Stomach (tissue), 9 donors: Measurements from ENCODE around the gene DPYD. TPM values are rescaled to one million over a fixed set of nuclear protein-coding genes. Genes with fewer than 3 reads are reported as not detected.

Source experiments
- DNase-seq, 2 donors: peaks; one replicate each; pipeline versions ENCODE4 v3.0.0 to v3.0.0-alpha.2; 2013 to 2019
- H3K27ac ChIP-seq, 5 donors: fragments of 200-600 bp in 4 of 5; sonication (generic) in 4 of 5; one replicate each; pipeline ENCODE4 v1.5.1; 2013 to 2019; ENCODE audit warnings: mild to moderate bottlenecking in 1 of 5, moderate library complexity in 1 of 5
- H3K27me3 ChIP-seq, 3 donors: fragments of 200-600 bp; sonication (generic); one replicate each; pipeline ENCODE4 v1.5.1; 2017 to 2019; ENCODE audit warnings: mixed run types in 1 of 3
- H3K36me3 ChIP-seq, 4 donors: fragments of 200-600 bp; sonication (generic); 1 replicate in 3 of 4; 2 replicates in 1 of 4; pipeline ENCODE4 v1.5.1; 2016 to 2019
- H3K4me1 ChIP-seq, 4 donors: fragments of 200-600 bp; sonication (generic); one replicate each; pipeline ENCODE4 v1.5.1; 2016 to 2019
- H3K4me3 ChIP-seq, 4 donors: fragments of 200-600 bp; sonication (generic) in 3 of 4; one replicate each; pipeline ENCODE4 v1.5.1; 2016 to 2019; ENCODE audit warnings: mild to moderate bottlenecking in 1 of 4
- H3K9me3 ChIP-seq, 4 donors: fragments of 200-600 bp; sonication (generic); one replicate each; pipeline ENCODE4 v1.5.1; 2016 to 2019
- CTCF ChIP-seq, 7 experiments: fragments of 450-650 bp in 4 of 7; fragments of 200-600 bp in 3 of 7; sonication (generic) in 3 of 7; IDR thresholded peaks; one replicate each; pipeline ENCODE4 v1.5.1; 2016 to 2019; ENCODE audit warnings: antibody characterized with exemption in 7 of 7, control low read depth in 2 of 7, mild to moderate bottlenecking in 1 of 7
- EP300 ChIP-seq: sonication (generic); formaldehyde crosslinking; IDR thresholded peaks from one replicate; pipeline ENCODE4 v1.6.1; 2017; ENCODE audit warnings: antibody characterized with exemption
- POLR2A ChIP-seq, 4 donors: fragments of 450-650 bp; IDR thresholded peaks; one replicate each; pipeline ENCODE4 v1.6.1; 2016; ENCODE audit warnings: antibody characterized with exemption in 4 of 4, control low read depth in 2 of 4, mild to moderate bottlenecking in 1 of 4, moderate library complexity in 1 of 4
- POLR2AphosphoS5 ChIP-seq, 3 donors: sonication (generic); formaldehyde crosslinking; IDR thresholded peaks; one replicate each; pipeline ENCODE4 v1.6.1; 2016; ENCODE audit warnings: antibody characterized with exemption in 3 of 3
- WGBS, 5 donors: extraction: QIAGEN DNeasy Blood & Tissue Kit in 3 of 5; methylation state at CpG; one replicate each; pipeline versions ENCODE4 v1.1.5 to v1.1.7; 2013 to 2018; 5-methylcytosine and 5-hydroxymethylcytosine counted together
- intact Hi-C: fragments of 100-400 bp; cut with DNase I; formaldehyde crosslinking; loops from one replicate; pipeline ENCODE4 v1.15.1; 2023; ENCODE audit warnings: low total_unique reads
- polyA plus RNA-seq, 3 donors: library from polyadenylated mRNA; stranded (reverse); fragments of 200-250 nt; gene quantifications; one replicate each; pipeline ENCODE4 v1.2.3, GENCODE V29; 2013
- total RNA-seq, 5 donors: library from RNA; depleted of rRNA; stranded (reverse); fragments of >200 nt; gene quantifications; one replicate each; pipeline versions ENCODE4 v1.1.0 to v1.2.3, GENCODE V29; 2014 to 2016
- donor health status: healthy with polysubstance abuse.
- donor health status: Bipolar disorder and iron deficiency.
- donor health status: healthy.

The DPYD gene
- total and polyA plus RNA-seq, 8 donors = 7.5 to 58.2 (median 18.2) TPM

- Histone ChIP-seq H3K9me3 (no peaks in the 10 kb centered on the region), H3K27me3 (no peaks in the 10 kb centered on the region), H3K4me3 (no peak overlapping the region), H3K36me3 (peaks cover 0 to 4% (median 2%) of the 10 kb centered on the region in 4 donors), H3K27ac (no peak overlapping the region), H3K4me1 (no peaks in the 10 kb centered on the region)
- TF ChIP-seq EP300 (no peak), CTCF (IDR thresholded peaks at IDR 0.05) (no peak), POLR2A (IDR thresholded peaks at IDR 0.05) (no peak), POLR2AphosphoS5 (IDR thresholded peaks at IDR 0.05) (no peak)
- intact Hi-C loops = no loop called here
- DNase-seq = no peak
These were observed 358.8 kb downstream of the DPYD start for GRCh38 chr1:97562081-97562480.

GRCh38 chr1:97560714-97561113 lies 360.1 kb downstream of the DPYD start:
- H3K27me3 ChIP-seq = no peaks in the 10 kb centered on the region
- peaks cover 0 to 4% (median 2%) of the 10 kb centered on the region in 4 donors for H3K36me3 ChIP-seq
- intact Hi-C loops = no loop called here
- no peak overlapping the region for H3K27ac ChIP-seq
- no peaks in the 10 kb centered on the region for H3K9me3 ChIP-seq
- no peak for DNase-seq
- TF ChIP-seq POLR2AphosphoS5 (IDR thresholded peaks at IDR 0.05) (no peak), EP300 (no peak), POLR2A (IDR thresholded peaks at IDR 0.05) (no peak), CTCF (IDR thresholded peaks at IDR 0.05) (no peak)
- H3K4me3 ChIP-seq = no peak overlapping the region
- no peaks in the 10 kb centered on the region for H3K4me1 ChIP-seq
- 90 to 95% (median 92%) methylated on average over 4 of the region's 4 CpGs for WGBS, 5 donors

GRCh38 chr1:97553971-97554370 lies 366.9 kb downstream of the DPYD start:
- Histone ChIP-seq H3K4me3 (no peak overlapping the region), H3K9me3 (no peaks in the 10 kb centered on the region), H3K36me3 (peaks cover 0 to 15% (median 8%) of the 10 kb centered on the region in 4 donors), H3K27ac (no peak overlapping the region), H3K4me1 (no peaks in the 10 kb centered on the region), H3K27me3 (no peaks in the 10 kb centered on the region)
- 81 to 94% (median 90%) methylated on average over 2 of the region's 2 CpGs for WGBS, 5 donors
- intact Hi-C loops = no loop called here
- TF ChIP-seq EP300 (no peak), POLR2A (IDR thresholded peaks at IDR 0.05) (no peak), CTCF (IDR thresholded peaks at IDR 0.05) (no peak), POLR2AphosphoS5 (IDR thresholded peaks at IDR 0.05) (no peak)
- DNase-seq = no peak

GRCh38 chr1:97551113-97551512 lies 369.7 kb downstream of the DPYD start:
- H3K9me3 ChIP-seq = no peaks in the 10 kb centered on the region
- no peak overlapping the region for H3K27ac ChIP-seq
- no peak for DNase-seq
- intact Hi-C loops = no loop called here
- no peaks in the 10 kb centered on the region for H3K27me3 ChIP-seq
- H3K36me3 ChIP-seq = peaks cover 0 to 26% (median 18%) of the 10 kb centered on the region in 4 donors
- WGBS, 5 donors = 87 to 95% (median 92%) methylated on average over 1 of the region's 1 CpG
- H3K4me3 ChIP-seq = no peak overlapping the region
- no peaks in the 10 kb centered on the region for H3K4me1 ChIP-seq
- TF ChIP-seq EP300 (no peak), POLR2A (IDR thresholded peaks at IDR 0.05) (no peak), POLR2AphosphoS5 (IDR thresholded peaks at IDR 0.05) (no peak), CTCF (IDR thresholded peaks at IDR 0.05) (no peak)
